NCI-H226 (cell line): Measurements from ENCODE around the gene KAT5.
"Not testable (repeated sequence)": the region's sequence is repeated elsewhere in the genome, so short reads cannot be mapped to it uniquely, and the experiment has no call there.

Experiments
- DNase-seq: peaks from one replicate; pipeline ENCODE4 v3.0.0-alpha.2; 2015

The KAT5 gene

GRCh38 chr11:65711785-65712632 lies at the start of gene KAT5:
TSS of gene KAT5 (plus strand) at chr11:65712252. CDS start at chr11:65712268, 16 bp downstream.
- DNase-seq, result peak; percentile 94

GRCh38 chr11:65662799-65663638 lies 49.0 kb upstream of the KAT5 start, which contains the start of gene RELA:
TSS of gene RELA (minus strand) at chr11:65662916. CDS start at chr11:65662832, 84 bp downstream.
- DNase-seq, result peak; percentile 87

- DNase-seq, result peak; percentile 56
Measured at GRCh38 chr11:65663639-65664200, 48.3 kb upstream of the KAT5 start.

- DNase-seq, result no peak
Measured at GRCh38 chr11:65672180-65672860, 39.7 kb upstream of the KAT5 start.

- no peak for DNase-seq
Measured at GRCh38 chr11:65672982-65673381, 39.1 kb upstream of the KAT5 start.

DNA sequence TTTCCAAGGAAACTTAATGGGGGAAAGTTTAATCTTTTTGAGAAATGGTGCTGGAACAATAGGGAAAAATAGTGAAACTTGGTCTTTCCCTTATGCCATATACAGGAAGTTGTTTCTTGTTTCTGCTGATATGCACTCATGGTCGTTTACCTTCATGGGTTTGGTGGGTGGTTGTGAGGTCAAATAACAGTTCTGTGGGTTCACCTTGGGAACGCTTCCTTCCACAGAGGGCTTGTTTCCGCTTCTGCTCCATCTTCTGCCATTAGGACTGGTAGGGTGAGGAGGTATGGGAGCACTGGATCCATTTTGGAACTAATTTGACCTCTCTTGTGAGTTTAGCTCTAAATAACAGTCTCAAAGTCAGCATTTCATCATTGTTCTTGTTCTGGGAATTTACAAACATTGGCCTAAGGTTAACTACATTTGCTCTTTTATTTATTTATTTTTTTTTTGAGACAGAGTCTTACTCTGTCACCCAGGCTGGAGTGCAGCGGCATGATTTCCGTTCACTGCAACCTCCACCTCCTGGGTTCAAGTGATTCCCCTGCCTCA lies 31.8 kb upstream of the KAT5 start:
- no peak for DNase-seq

- not testable (repeated sequence) for DNase-seq
Measured at GRCh38 chr11:65683480-65683879, 28.6 kb upstream of the KAT5 start.

- DNase-seq, result no peak
Measured at GRCh38 chr11:65685981-65686380, 26.1 kb upstream of the KAT5 start.

DNA sequence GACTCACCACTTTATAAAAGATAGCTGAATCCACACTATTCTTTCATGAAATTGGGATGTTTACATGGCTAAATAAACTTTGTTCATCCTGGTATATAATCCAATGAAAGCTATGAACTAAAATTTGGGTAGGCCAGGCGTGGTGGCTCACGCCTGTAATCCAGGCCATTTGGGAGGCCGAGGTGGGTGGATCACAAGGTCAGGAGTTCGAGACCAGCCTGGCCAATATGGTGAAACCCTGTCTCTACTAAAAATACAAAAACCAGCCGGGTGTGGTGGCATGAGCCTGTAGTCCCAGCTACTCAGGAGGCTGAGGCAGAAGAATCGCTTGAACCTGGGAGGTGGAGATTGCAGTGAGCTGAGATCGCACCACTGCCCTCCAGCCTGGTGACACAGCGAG lies 20.2 kb upstream of the KAT5 start:
- DNase-seq, result not testable (repeated sequence)

GRCh38 chr11:65692367-65692766 lies 19.7 kb upstream of the KAT5 start:
- DNase-seq, result no peak

- DNase-seq, result no peak
Measured at GRCh38 chr11:65695459-65696241, 16.4 kb upstream of the KAT5 start.

GRCh38 chr11:65696802-65697552 lies 15.1 kb upstream of the KAT5 start:
- no peak for DNase-seq

DNA sequence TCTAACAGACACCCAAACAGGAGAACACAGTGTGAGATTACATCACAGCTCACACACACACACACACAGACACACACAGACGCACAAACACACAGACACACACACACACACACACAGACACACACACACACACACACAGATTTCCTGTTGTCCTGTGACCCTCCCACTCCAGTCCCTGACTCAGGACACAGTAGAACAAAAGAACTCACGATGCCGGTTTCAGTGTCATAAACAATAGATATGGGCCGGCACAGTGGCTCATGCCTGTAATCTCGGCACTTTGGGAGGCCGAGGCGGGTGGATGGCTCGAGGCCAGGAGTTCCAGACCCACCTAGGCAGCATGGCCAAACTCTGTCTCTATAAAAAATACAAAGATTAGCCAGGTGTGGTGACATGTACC lies 13.8 kb upstream of the KAT5 start:
- no peak for DNase-seq

GRCh38 chr11:65699306-65699705 lies 12.7 kb upstream of the KAT5 start:
- DNase-seq, result no peak

DNA sequence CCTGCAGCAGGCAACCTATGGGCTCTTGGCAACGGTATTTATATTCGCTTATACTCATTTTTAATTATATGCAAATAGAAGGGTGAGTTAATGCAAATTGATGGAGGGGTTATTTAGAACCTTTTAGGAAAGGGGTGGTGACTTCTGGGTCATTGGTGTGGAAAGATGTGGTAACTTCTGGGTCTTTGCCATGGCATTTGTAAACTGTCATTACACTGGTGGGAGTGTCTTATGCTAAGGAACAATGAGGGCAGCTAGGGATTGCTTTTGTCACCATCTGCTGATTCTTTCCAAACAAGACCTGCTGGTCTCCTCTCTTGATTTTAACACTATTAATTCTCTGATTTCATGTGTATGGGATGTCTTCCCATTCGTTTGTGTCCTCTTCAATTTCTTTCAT lies 11.7 kb upstream of the KAT5 start:
- DNase-seq, result no peak

GRCh38 chr11:65701686-65702085 lies 10.4 kb upstream of the KAT5 start:
- no peak for DNase-seq

DNA sequence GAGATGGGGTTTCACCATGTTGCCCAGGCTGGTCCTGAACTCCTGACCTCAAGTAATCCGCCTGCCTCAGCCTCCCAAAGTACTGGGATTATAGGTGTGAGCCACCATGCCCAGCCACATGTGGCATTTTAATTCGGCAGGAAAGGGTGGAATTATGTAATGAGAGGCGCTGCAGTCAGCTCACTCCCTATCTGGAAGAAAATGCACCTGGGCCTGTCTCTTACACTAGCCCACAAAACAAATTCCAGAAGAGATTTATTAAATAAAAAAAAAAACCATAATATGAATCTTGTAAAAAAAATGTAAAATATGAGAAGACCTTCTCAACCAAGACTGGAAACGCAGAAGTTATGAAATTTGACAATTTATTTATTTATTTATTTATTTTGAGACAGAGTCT lies 8.2 kb upstream of the KAT5 start:
- no peak for DNase-seq

- DNase-seq, result not testable (repeated sequence)
Measured at GRCh38 chr11:65706303-65706763, 5.7 kb upstream of the KAT5 start.

DNA sequence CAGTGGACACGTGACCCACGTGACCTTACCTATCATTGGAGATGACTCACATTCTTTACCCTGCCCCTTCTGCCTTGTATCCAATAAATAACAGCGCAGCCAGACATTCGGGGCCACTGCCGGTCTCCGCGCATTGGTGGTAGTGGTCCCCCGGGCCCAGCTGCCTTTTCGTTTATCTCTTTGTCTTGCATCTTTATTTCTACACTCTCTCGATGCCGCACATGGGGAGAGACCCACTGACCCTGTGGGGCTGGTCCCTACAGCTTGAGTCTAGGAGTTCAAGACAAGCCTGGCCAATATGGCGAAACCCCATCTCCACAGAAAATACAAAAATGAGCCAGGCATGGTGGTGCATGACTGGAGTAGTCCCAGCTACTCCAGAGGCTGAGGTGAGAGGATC lies 5.0 kb upstream of the KAT5 start:
- not testable (repeated sequence) for DNase-seq

DNA sequence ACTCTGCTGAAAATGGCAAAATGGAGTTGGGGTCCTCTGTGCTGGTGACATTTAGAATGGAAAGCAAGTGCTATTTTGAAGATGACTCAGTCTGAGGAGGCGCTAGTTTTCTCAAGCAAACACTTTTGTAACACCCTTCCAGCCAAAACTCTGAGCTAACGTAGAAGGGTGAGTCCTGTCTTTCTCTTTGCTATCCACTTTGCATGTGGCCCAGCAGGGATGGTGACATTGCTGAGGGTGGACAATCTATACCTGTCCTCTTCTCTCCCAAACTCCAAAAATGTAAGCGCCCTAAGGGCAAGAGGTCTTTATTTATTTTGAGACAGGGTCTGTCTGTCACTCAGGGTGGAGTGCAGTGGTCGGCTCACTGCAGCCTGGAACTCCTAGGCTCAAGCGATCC lies 3.6 kb upstream of the KAT5 start:
- DNase-seq, result no peak

- peak; percentile 32 for DNase-seq
Measured at GRCh38 chr11:65709661-65710060, 2.4 kb upstream of the KAT5 start.
